K562 (cell line): ENCODE data around the gene DPP9. TPM values are rescaled to one million over a fixed set of nuclear protein-coding genes. Genes with fewer than 3 reads are reported as not detected.

Experiments used
- BCL6 ChIP-seq: fragments of 250-450 bp; sonication (Bioruptor Pico); IDR thresholded peaks from 2 replicates; pipeline ENCODE4 v1.4.0; 2020
- CGGBP1 ChIP-seq: fragments of 250-450 bp; sonication (Bioruptor Pico); IDR thresholded peaks from 2 replicates; pipeline ENCODE4 v1.9.0; 2021; ENCODE audit warnings: mild to moderate bottlenecking
- CHCHD3 ChIP-seq: fragments of 250-450 bp; sonication (Bioruptor Pico); IDR thresholded peaks from 2 replicates; pipeline ENCODE4 v2.1.2; 2022; ENCODE audit warnings: mild to moderate bottlenecking
- CREB3 ChIP-seq: fragments of 450-650 bp; conservative IDR thresholded peaks from 2 replicates; pipeline ENCODE4 v1.6.1; 2016; ENCODE audit warnings: missing genetic modification characterization, low read depth, mild to moderate bottlenecking, missing compliant biosample characterization, moderate library complexity
- FOS ChIP-seq: IDR thresholded peaks from 3 replicates; pipeline ENCODE4 v1.6.1; 2011; ENCODE audit not compliant: insufficient read length; ENCODE audit errors: extremely low read depth
- FOXM1 ChIP-seq, 2 experiments: fragments of 450-650 bp in 1 of 2; sonication (generic) in 1 of 2; formaldehyde crosslinking in 1 of 2; IDR thresholded peaks; 2 replicates each; pipeline versions ENCODE4 v1.6.1 to v1.9.0; 2017 to 2022; ENCODE audit warnings: low read depth in 2 of 2, mild to moderate bottlenecking in 2 of 2, missing genetic modification reagents in 1 of 2, moderate library complexity in 1 of 2
- GATAD2A ChIP-seq: fragments of 450-650 bp; IDR thresholded peaks from 2 replicates; pipeline ENCODE4 v1.6.1; 2017
- KAT8 ChIP-seq: fragments of 450-650 bp; IDR thresholded peaks from 2 replicates; pipeline ENCODE4 v1.6.1; 2016; ENCODE audit warnings: low read depth, mild to moderate bottlenecking
- LARP7 ChIP-seq: fragments of 450-650 bp; IDR thresholded peaks from 2 replicates; pipeline ENCODE4 v1.6.1; 2016
- MIER1 ChIP-seq: fragments of 450-650 bp; IDR thresholded peaks from 2 replicates; pipeline ENCODE4 v1.6.1; 2016; ENCODE audit warnings: antibody characterized with exemption, mild to moderate bottlenecking, low read depth
- MITF ChIP-seq: IDR thresholded peaks from 2 replicates; pipeline ENCODE4 v1.6.1; 2014; ENCODE audit warnings: antibody characterized with exemption
- MTA1 ChIP-seq: fragments of 450-650 bp; IDR thresholded peaks from 2 replicates; pipeline ENCODE4 v1.6.1; 2017; ENCODE audit warnings: borderline replicate concordance
- NCOA1 ChIP-seq: fragments of 450-650 bp; IDR thresholded peaks from 2 replicates; pipeline ENCODE4 v1.6.1; 2016; ENCODE audit warnings: low read depth
- NCOA2 ChIP-seq, 2 experiments: fragments of 450-650 bp; IDR thresholded peaks; 2 replicates each; pipeline ENCODE4 v1.6.1; 2018; ENCODE audit warnings: mild to moderate bottlenecking in 2 of 2, moderate library complexity in 1 of 2; ENCODE audit not compliant: partially characterized antibody in 2 of 2
- NFYB ChIP-seq: IDR thresholded peaks from 2 replicates; pipeline ENCODE4 v1.6.1; 2011; ENCODE audit warnings: mild to moderate bottlenecking, moderate library complexity; ENCODE audit not compliant: insufficient read length; ENCODE audit errors: extremely low read depth
- PHB ChIP-seq: fragments of 250-450 bp; sonication (Bioruptor Pico); IDR thresholded peaks from 2 replicates; pipeline ENCODE4 v1.5.0; 2021
- PKNOX1 ChIP-seq: fragments of 450-650 bp; IDR thresholded peaks from 2 replicates; pipeline ENCODE4 v1.6.1; 2016
- POLR2AphosphoS5 ChIP-seq: IDR thresholded peaks from 2 replicates; pipeline ENCODE4 v1.6.1; 2011; ENCODE audit warnings: mild to moderate bottlenecking, low read depth, low read length, moderate library complexity; ENCODE audit not compliant: control insufficient read depth, insufficient read depth
- PTBP1 ChIP-seq: fragments of 200-400 bp; formaldehyde crosslinking; IDR thresholded peaks from 2 replicates; pipeline ENCODE4 v1.6.1; 2017; ENCODE audit warnings: low read depth, low read length
- RBM14 ChIP-seq: fragments of 200-400 bp; formaldehyde crosslinking; IDR thresholded peaks from 2 replicates; pipeline ENCODE4 v1.6.1; 2018; ENCODE audit warnings: low read depth, mild to moderate bottlenecking, low read length, moderate library complexity, borderline replicate concordance; ENCODE audit not compliant: insufficient read depth
- TRIM28 ChIP-seq: fragments of 450-650 bp; IDR thresholded peaks from 2 replicates; pipeline ENCODE4 v1.6.1; 2017
- ZNF165 ChIP-seq: fragments of 250-450 bp; sonication (Bioruptor Pico); IDR thresholded peaks from 2 replicates; pipeline ENCODE4 v1.4.0; 2020; ENCODE audit warnings: borderline replicate concordance
- ZNF507 ChIP-seq: conservative IDR thresholded peaks from 2 replicates; pipeline ENCODE4 v1.6.1; 2017; ENCODE audit warnings: missing genetic modification characterization, missing compliant biosample characterization
- ZNF512 ChIP-seq: IDR thresholded peaks from 2 replicates; pipeline ENCODE4 v1.6.1; 2016; ENCODE audit warnings: missing genetic modification characterization, missing compliant biosample characterization
- ZNF766 ChIP-seq: fragments of 200-800 bp; sonication (Bioruptor generic); conservative IDR thresholded peaks from 2 replicates; pipeline ENCODE4 v1.6.1; 2016; ENCODE audit warnings: missing genetic modification characterization, missing compliant biosample characterization
- polyA plus RNA-seq, 8 experiments: library from polyadenylated mRNA; depleted of rRNA in 4 of 8; stranded (reverse) in 5 of 8; unstranded in 3 of 8; fragments of >200 nt; fragmentation: Nextera tagmentation in 2 of 8; fragmentation: Illumina TruSeq in 1 of 8; extraction: Ambion mirVana in 2 of 8; extraction: Trizol in 1 of 8; gene quantifications; 2 replicates each; pipeline versions ENCODE4 v1.2.1 to v1.2.3, GENCODE V29; 2011 to 2014; ENCODE audit warnings: inconsistent platforms in 1 of 8, missing spikeins in 1 of 8
- total RNA-seq, 7 experiments: library from RNA; depleted of rRNA in 6 of 7; stranded (reverse); fragments of >200 nt in 6 of 7; fragmentation: Illumina TruSeq in 2 of 7; extraction: Trizol in 2 of 7; gene quantifications; 2 replicates each; pipeline versions ENCODE4 v1.2.1 to v1.2.3, GENCODE V29; 2011 to 2021; ENCODE audit warnings: low replicate concordance in 1 of 7

The DPP9 gene
- total and polyA plus RNA-seq, 9 of the 15 experiments (the other 6 are each of a cell fraction or from before 2014, with no cell fraction given) = 0.90 to 66.7 (median 24.5) TPM

GRCh38 chr19:4638828-4639530, 84.7 kb downstream of the DPP9 start, which contains the start of gene TNFAIP8L1 (continued):
- TF ChIP-seq NCOA2 (IDR thresholded peaks at IDR 0.05; ENCODE audit: partially characterized antibody in 2 of 2) (no peak), TRIM28 (peak; percentile 73; the same call in 1 of the 2 replicates), PTBP1 (no peak), FOS (peak; percentile 88), MIER1 (no peak), POLR2AphosphoS5 (no peak), ZNF512 (no peak), NCOA1 (no peak), RBM14 (no peak), CHCHD3 (no peak), PKNOX1 (peak; percentile 23; the same call in 1 of the 2 replicates), KAT8 (no peak), GATAD2A (no peak; the same call in none of the 2 replicates), CREB3 (no peak), MITF (no peak), NFYB (peak; percentile 57), FOXM1 (IDR thresholded peaks at IDR 0.05; ENCODE audit: low read depth) (peak; percentile 72), FOXM1 (CRISPR knock-in tag; IDR thresholded peaks at IDR 0.05; ENCODE audit: low read depth) (0 out of 2 replicates have a peak, but pooled peaks have one; percentile 59), LARP7 (no peak), ZNF766 (no peak), BCL6 (no peak), PHB (no peak), CGGBP1 (CRISPR knock-in tag) (no peak), ZNF507 (no peak), MTA1 (0 out of 2 replicates have a peak, but pooled peaks have one; percentile 22), ZNF165 (no peak)
